NCI-H460 (cell line): ENCODE results near the gene SOX6. TPM values are rescaled to one million over a fixed set of nuclear protein-coding genes. Genes with fewer than 3 reads are reported as not detected.
A peak's percentile ranks its signal among the peaks of the same experiment; 100 is the strongest.

Source experiments
- DNase-seq: peaks from one replicate; pipeline ENCODE4 v3.0.0-alpha.2; 2016; ENCODE audit warnings: low read depth; ENCODE audit errors: extremely low read depth
- total RNA-seq: library from RNA; depleted of rRNA; stranded (reverse); fragments of >200 nt; shearing (Covaris generic); gene quantifications from 2 replicates; pipeline ENCODE4 v1.2.3, GENCODE V29; 2014

The SOX6 gene
- total RNA-seq, 1 experiment from 2014 or later, result 17.2 TPM

GRCh38 chr11:16015741-16016467 lies 340.4 kb downstream of the SOX6 start:
- no peak for DNase-seq

GRCh38 chr11:16013649-16014275 lies 342.6 kb downstream of the SOX6 start:
- DNase-seq, result no peak

- no peak for DNase-seq
Observed at GRCh38 chr11:16013242-16013641, 343.1 kb downstream of the SOX6 start.

GRCh38 chr11:16012125-16012751 lies 344.1 kb downstream of the SOX6 start:
- DNase-seq, result no peak

GRCh38 chr11:16011396-16011795 lies 344.9 kb downstream of the SOX6 start:
- no peak for DNase-seq

GRCh38 chr11:16009021-16009420 lies 347.3 kb downstream of the SOX6 start:
- DNase-seq, result no peak

- DNase-seq, result no peak
Observed at GRCh38 chr11:16007514-16007913, 348.8 kb downstream of the SOX6 start.

GRCh38 chr11:16002942-16003341 lies 353.4 kb downstream of the SOX6 start:
- no peak for DNase-seq

- DNase-seq, result peak; percentile 26
Observed at GRCh38 chr11:16001899-16002426, 354.4 kb downstream of the SOX6 start.

- DNase-seq, result no peak
Observed at GRCh38 chr11:16001044-16001568, 355.2 kb downstream of the SOX6 start.

- no peak for DNase-seq
Observed at GRCh38 chr11:16000065-16000464, 356.3 kb downstream of the SOX6 start.

- DNase-seq, result no peak
Observed at GRCh38 chr11:15993345-15993744, 363.0 kb downstream of the SOX6 start.

GRCh38 chr11:15991215-15991614 lies 365.1 kb downstream of the SOX6 start:
- no peak for DNase-seq

- no peak for DNase-seq
Observed at GRCh38 chr11:15989685-15990084, 366.7 kb downstream of the SOX6 start.

- no peak for DNase-seq
Observed at GRCh38 chr11:15988693-15989231, 367.6 kb downstream of the SOX6 start.

- no peak for DNase-seq
Observed at GRCh38 chr11:15988016-15988550, 368.3 kb downstream of the SOX6 start.

GRCh38 chr11:15987046-15987445 lies 369.3 kb downstream of the SOX6 start:
- no peak for DNase-seq

GRCh38 chr11:15985860-15986139 lies 370.5 kb downstream of the SOX6 start:
- no peak for DNase-seq

- DNase-seq, result no peak
Observed at GRCh38 chr11:15985127-15985859, 371.1 kb downstream of the SOX6 start.

- no peak for DNase-seq
Observed at GRCh38 chr11:15981292-15981691, 375.1 kb downstream of the SOX6 start.
